Right lobe of liver (tissue), 4 donors: ENCODE data around the gene TSPOAP1.

ENCODE experiments used
- POLR2A ChIP-seq: fragments of 450-650 bp; IDR thresholded peaks from one replicate; pipeline ENCODE4 v1.6.1; 2017; ENCODE audit warnings: antibody characterized with exemption, mild to moderate bottlenecking
- TF ChIP-seq, protein P1 (sequence below), 4 donors: fragments of 200-600 bp in 3 of 4; fragments of 450-650 bp in 1 of 4; IDR thresholded peaks; one replicate each; pipeline versions ENCODE4 v1.5.1 to v1.8.0; 2016 to 2022; ENCODE audit warnings: antibody characterized with exemption in 4 of 4, mild to moderate bottlenecking in 2 of 4
- donor health status: DM: no; HTN: no; CAD: no.
- donor health status: DM: no; HTN: no; CAD: no.
- donor health status: DM: no; HTN: yes; CAD: no.

DNA sequence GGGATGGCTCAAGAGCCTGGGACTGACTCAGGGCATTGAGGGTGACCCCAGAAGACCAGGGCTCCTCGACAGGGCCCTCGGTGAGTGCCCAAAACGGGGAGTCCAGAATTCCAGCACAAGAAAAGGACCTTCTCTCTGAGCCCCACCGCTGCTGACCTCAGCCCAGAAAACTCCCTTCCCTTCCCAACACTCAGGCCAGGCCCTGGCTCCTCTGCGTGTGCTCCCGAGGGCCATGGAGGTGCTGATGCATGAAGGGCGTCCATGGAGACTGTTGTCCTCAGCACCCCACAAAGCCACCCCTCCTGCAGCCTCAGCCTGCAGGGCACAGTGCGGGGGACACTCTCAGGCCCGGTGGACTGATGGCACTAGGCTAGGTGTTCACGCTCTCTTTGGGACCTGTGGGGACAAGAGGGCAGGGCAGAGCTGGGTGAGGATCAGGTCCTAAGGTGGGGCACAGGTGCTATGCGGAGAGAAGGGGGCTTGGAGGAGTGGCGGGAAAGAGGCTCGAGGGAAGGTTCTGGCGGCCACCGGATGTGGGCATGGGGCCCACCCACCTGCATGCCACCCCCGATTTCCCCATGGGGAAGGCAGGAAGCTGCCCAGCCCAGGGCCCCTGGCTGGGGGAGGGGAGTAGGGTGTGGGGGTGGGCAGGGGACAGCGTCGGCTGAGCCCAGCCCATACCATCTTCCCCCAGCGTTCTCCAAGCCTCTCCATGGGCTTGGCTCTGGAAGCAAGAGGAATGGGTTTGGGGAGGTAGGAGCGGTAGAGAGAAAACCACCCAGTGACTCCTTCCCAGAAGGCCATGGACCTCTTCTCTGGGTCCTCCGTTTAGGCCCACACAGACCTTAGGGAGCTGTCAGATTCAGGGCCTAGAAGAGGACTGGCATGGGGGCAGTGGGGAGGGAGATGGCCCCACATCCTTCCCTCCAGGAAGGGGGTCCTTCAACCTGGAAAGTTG is 4.5 kb upstream of the TSPOAP1 start:
- TF ChIP-seq, protein P1, sequence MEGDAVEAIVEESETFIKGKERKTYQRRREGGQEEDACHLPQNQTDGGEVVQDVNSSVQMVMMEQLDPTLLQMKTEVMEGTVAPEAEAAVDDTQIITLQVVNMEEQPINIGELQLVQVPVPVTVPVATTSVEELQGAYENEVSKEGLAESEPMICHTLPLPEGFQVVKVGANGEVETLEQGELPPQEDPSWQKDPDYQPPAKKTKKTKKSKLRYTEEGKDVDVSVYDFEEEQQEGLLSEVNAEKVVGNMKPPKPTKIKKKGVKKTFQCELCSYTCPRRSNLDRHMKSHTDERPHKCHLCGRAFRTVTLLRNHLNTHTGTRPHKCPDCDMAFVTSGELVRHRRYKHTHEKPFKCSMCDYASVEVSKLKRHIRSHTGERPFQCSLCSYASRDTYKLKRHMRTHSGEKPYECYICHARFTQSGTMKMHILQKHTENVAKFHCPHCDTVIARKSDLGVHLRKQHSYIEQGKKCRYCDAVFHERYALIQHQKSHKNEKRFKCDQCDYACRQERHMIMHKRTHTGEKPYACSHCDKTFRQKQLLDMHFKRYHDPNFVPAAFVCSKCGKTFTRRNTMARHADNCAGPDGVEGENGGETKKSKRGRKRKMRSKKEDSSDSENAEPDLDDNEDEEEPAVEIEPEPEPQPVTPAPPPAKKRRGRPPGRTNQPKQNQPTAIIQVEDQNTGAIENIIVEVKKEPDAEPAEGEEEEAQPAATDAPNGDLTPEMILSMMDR (IDR thresholded peaks at IDR 0.05) = no peak
- TF ChIP-seq POLR2A = no peak
